Lower lobe of right lung (tissue), 2 donors: ENCODE measurements around the gene FOXO4. TPM values are rescaled to one million over a fixed set of nuclear protein-coding genes. Genes with fewer than 3 reads are reported as not detected.
A peak's percentile ranks its signal among the peaks of the same experiment; 100 is the strongest.

Experiments
- ATAC-seq, 2 donors: fragments of 200-7000 bp; cut with Tn5 transposase; one replicate each; pipeline ENCODE4 v1.9.1; 2020 to 2022; ENCODE audit warnings: mild to moderate bottlenecking in 2 of 2, moderate library complexity in 2 of 2
- DNase-seq: peaks from one replicate; pipeline ENCODE4 v3.0.0-alpha.2; 2020
- H3K27ac ChIP-seq: fragments of 200-600 bp; one replicate; pipeline ENCODE4 v1.8.0; 2022
- H3K27me3 ChIP-seq: fragments of 200-600 bp; one replicate; pipeline ENCODE4 v1.8.0; 2022; ENCODE audit warnings: low read depth
- H3K36me3 ChIP-seq: fragments of 200-600 bp; one replicate; pipeline ENCODE4 v1.8.0; 2022; ENCODE audit warnings: mild to moderate bottlenecking
- H3K4me1 ChIP-seq: fragments of 200-600 bp; one replicate; pipeline ENCODE4 v1.8.0; 2022
- H3K4me3 ChIP-seq: fragments of 200-600 bp; one replicate; pipeline ENCODE4 v1.8.0; 2022; ENCODE audit warnings: mild to moderate bottlenecking
- H3K9me3 ChIP-seq: fragments of 200-600 bp; one replicate; pipeline ENCODE4 v1.8.0; 2022
- intact Hi-C: fragments of 100-400 bp; cut with DNase I; formaldehyde crosslinking; loops from one replicate; pipeline ENCODE4 v1.11.0; 2022
- total RNA-seq: library from RNA; stranded (reverse); fragmentation: NEBNext Ultra II Directional; extraction: Animal tissue kit (Norgen Biotek cat#: 25700); gene quantifications from one replicate; pipeline ENCODE4 v1.2.1, GENCODE V29; 2021
- TF ChIP-seq, protein P1 (sequence below): fragments of 200-600 bp; IDR thresholded peaks from one replicate; pipeline ENCODE4 v1.8.0; 2022; ENCODE audit warnings: antibody characterized with exemption, mild to moderate bottlenecking
- donor health status: DM: no; HTN: yes; CAD: no; lungs with severe emphysema.

Gene FOXO4
- total RNA-seq, 1 donor from 2014 or later: 34.7 TPM

DNA sequence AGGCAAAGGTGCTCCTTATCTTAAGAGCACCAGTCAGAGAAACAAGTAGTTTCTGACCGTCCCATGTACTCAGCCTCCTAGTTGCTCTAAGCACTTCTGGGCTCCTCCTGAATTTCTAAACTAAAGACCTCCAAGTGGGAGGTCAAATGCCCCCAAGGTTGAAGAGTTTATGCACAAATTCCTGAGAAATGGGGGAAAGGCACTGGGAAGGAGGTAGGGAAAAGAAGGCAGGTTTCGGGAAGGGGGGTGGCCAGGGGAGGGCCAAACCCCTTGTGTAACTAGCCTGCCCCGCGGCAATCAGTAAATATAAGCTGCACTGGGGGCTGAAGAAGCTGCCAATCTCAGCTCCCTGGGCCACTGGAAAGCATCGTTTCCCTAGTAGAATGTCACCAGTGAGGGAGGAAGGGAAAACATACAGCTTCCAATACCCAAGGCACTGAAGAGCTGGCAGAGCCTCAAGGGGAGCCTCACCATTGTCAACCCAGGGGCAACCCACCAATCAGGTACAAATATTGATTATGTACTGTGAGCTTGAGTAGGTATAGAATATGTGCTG lies 3.4 kb downstream of the FOXO4 start:
- DNase-seq (no peak), ATAC-seq (no peak)
- H3K4me1 ChIP-seq: peaks cover 10% of the 10 kb centered on the region
- H3K9me3 ChIP-seq: no peaks in the 10 kb centered on the region
- intact Hi-C loops: no loop called here
- H3K27ac ChIP-seq: no peak overlapping the region
- H3K27me3 ChIP-seq: no peaks in the 10 kb centered on the region
- TF ChIP-seq, protein P1, sequence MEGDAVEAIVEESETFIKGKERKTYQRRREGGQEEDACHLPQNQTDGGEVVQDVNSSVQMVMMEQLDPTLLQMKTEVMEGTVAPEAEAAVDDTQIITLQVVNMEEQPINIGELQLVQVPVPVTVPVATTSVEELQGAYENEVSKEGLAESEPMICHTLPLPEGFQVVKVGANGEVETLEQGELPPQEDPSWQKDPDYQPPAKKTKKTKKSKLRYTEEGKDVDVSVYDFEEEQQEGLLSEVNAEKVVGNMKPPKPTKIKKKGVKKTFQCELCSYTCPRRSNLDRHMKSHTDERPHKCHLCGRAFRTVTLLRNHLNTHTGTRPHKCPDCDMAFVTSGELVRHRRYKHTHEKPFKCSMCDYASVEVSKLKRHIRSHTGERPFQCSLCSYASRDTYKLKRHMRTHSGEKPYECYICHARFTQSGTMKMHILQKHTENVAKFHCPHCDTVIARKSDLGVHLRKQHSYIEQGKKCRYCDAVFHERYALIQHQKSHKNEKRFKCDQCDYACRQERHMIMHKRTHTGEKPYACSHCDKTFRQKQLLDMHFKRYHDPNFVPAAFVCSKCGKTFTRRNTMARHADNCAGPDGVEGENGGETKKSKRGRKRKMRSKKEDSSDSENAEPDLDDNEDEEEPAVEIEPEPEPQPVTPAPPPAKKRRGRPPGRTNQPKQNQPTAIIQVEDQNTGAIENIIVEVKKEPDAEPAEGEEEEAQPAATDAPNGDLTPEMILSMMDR: no peak
- H3K4me3 ChIP-seq: no peak overlapping the region
- H3K36me3 ChIP-seq: no peaks in the 10 kb centered on the region

DNA sequence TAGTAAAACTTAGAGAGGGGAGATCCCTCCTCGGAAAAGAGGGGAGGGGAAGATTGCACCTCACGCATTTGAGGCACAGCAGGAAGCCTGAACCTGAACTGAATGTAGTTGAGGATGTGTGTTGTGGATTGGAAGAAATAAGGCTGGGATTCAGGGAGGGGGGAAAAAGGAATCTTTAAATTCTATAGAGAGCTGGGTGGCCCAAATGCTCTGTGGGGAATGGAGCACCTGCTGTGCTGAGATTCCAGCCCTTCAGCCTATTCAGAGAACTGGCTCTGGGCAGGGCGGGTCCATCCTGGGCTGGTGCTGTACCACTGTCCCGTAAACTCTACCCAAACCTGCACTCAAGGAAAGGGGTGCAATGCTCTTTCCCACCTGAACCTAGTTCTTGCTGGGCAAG lies 4.1 kb downstream of the FOXO4 start:
- no peak for DNase-seq
- ATAC-seq: no peak
- no peaks in the 10 kb centered on the region for H3K36me3 ChIP-seq
- H3K27me3 ChIP-seq: no peaks in the 10 kb centered on the region
- H3K27ac ChIP-seq: no peak overlapping the region
- H3K4me3 ChIP-seq: no peak overlapping the region
- intact Hi-C loops: no loop called here
- H3K9me3 ChIP-seq: no peaks in the 10 kb centered on the region
- H3K4me1 ChIP-seq: peaks cover 10% of the 10 kb centered on the region
- TF ChIP-seq, protein P1: no peak

DNA sequence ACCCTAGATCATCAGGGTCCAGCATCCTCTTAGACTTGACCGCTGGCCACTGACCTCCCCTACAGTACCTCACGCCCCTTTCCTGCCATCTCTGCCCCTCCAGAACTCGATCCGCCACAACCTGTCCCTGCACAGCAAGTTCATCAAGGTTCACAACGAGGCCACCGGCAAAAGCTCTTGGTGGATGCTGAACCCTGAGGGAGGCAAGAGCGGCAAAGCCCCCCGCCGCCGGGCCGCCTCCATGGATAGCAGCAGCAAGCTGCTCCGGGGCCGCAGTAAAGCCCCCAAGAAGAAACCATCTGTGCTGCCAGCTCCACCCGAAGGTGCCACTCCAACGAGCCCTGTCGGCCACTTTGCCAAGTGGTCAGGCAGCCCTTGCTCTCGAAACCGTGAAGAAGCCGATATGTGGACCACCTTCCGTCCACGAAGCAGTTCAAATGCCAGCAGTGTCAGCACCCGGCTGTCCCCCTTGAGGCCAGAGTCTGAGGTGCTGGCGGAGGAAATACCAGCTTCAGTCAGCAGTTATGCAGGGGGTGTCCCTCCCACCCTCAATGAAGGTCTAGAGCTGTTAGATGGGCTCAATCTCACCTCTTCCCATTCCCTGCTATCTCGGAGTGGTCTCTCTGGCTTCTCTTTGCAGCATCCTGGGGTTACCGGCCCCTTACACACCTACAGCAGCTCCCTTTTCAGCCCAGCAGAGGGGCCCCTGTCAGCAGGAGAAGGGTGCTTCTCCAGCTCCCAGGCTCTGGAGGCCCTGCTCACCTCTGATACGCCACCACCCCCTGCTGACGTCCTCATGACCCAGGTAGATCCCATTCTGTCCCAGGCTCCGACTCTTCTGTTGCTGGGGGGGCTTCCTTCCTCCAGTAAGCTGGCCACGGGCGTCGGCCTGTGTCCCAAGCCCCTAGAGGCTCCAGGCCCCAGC lies 5.2 kb downstream of the FOXO4 start:
- TF ChIP-seq, protein P1: no peak
- no peak for DNase-seq
- intact Hi-C loops: no loop called here
- Histone ChIP-seq H3K4me1 (peaks cover 10% of the 10 kb centered on the region), H3K27me3 (no peaks in the 10 kb centered on the region), H3K27ac (no peak overlapping the region), H3K4me3 (no peak overlapping the region), H3K36me3 (no peaks in the 10 kb centered on the region), H3K9me3 (no peaks in the 10 kb centered on the region)
- ATAC-seq: no peak

DNA sequence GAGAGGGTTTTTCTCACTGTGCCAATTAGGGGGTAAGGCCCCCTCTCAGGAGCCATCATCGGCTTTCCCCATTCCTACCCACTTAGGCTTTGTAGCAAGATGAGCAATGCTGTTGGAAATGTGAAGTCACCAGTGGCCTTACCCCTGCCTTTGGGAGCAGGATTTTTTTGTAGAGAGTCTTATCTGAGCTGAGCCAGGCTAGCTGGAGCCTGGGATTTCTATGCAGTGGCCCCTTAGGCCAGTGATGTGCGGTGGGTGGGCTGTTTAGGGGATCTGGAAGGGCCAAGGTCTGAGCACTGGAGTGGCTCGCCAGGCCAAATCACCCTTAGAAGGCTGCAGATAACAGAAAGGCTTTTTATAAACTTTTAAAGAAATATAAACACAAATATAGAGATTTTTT lies 6.6 kb downstream of the FOXO4 start:
- intact Hi-C loops: no loop called here
- no peaks in the 10 kb centered on the region for H3K27me3 ChIP-seq

DNA sequence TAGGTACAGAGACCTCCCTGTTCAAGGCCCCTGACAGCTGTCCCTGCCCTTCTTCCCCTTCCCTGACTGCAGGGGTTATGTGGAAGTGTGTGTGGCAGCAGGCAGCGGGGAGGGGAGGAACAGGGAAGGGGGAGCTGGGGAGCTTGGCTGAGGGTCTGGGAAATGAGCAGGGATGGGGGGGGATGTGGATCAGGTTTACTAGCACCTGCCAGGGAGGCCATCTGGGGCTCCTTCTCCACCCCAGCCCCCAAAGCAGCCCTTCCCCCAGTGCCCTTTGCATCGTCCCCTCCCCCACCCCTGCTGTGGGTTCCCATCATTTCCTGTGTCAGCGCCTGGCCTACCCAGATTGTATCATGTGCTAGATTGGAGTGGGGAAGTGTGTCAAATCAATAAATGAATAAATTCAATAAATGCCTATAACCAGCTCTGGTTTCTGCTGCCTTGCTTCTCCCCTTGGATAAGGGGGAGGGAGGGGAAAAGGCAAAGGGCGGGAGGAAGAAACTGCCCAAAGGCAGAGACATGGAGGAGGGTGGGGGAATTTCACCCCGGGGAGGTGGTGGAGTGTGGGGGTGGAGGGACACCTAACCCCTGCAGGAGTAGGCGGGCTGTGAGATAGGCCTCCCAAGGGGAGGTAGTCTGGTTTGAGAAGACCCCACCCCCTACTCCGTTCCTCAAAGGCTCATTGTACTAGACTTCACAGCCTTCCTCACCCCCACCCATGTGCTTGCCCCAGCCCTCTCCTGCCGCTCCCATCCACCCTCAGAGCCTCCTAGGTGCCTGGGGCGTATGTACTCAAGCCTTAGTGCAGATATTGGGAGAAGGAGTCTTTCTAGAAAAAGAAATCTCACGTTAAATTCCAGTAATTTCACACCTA lies 7.7 kb downstream of the FOXO4 start:
- TF ChIP-seq, protein P1: no peak
- Histone ChIP-seq H3K4me1 (no peaks in the 10 kb centered on the region), H3K27me3 (no peaks in the 10 kb centered on the region), H3K4me3 (no peak overlapping the region), H3K9me3 (no peaks in the 10 kb centered on the region), H3K27ac (peak overlapping the region; percentile 53), H3K36me3 (no peaks in the 10 kb centered on the region)
- intact Hi-C loops: no loop called here
- peak; percentile 46 for DNase-seq
- ATAC-seq: peak; percentile 28 to 61

More for the DNA sequence above, 6.6 kb downstream of the FOXO4 start:
- H3K9me3 ChIP-seq: no peaks in the 10 kb centered on the region
- H3K4me1 ChIP-seq: peaks cover 10% of the 10 kb centered on the region
- TF ChIP-seq, protein P1: no peak
- H3K27ac ChIP-seq: no peak overlapping the region
- ATAC-seq (no peak), DNase-seq (no peak)
- H3K36me3 ChIP-seq: no peaks in the 10 kb centered on the region
- H3K4me3 ChIP-seq: no peak overlapping the region
